H1 (cell line): ENCODE data around the gene CAPNS1. TPM values are rescaled to one million over a fixed set of nuclear protein-coding genes. Genes with fewer than 3 reads are reported as not detected.

Experiments used
- CTCF ChIA-PET: fragments of 300-600 bp; sonication (Branson Sonifier 250); formaldehyde crosslinking; loops from one replicate; lab custom pipeline; 2021; ENCODE audit not compliant: partially characterized antibody; lab: Charles Lee
- POLR2A ChIA-PET: fragments of 300-600 bp; sonication (Branson Sonifier 250); formaldehyde crosslinking; loops from one replicate; lab custom pipeline; 2021; ENCODE audit warnings: inconsistent platforms; ENCODE audit not compliant: partially characterized antibody; lab: Charles Lee
- DNase-seq, 2 experiments: peaks; one replicate each; pipeline versions ENCODE4 v3.0.0 to v3.0.0-alpha.2; 2010 to 2022; ENCODE audit warnings: low spot score in 2 of 2, low read depth in 1 of 2, mixed read lengths in 1 of 2
- FAIRE-seq: peaks from 2 replicates; lab custom pipeline; 2011; peaks lifted over from hg19 to GRCh38; lab: Jason Lieb, UNC
- H2AFZ ChIP-seq: 2 replicates; pipeline ENCODE4 v1.8.1; 2012; ENCODE audit warnings: low read length, inconsistent platforms
- H2AK5ac ChIP-seq: 2 replicates; pipeline ENCODE4 v1.6.1; 2013; ENCODE audit warnings: low read depth, low read length
- H2BK120ac ChIP-seq: replicated peaks from 2 replicates; pipeline ENCODE3; 2013; ENCODE audit warnings: low read depth, low read length, inconsistent platforms
- H2BK12ac ChIP-seq: 2 replicates; pipeline ENCODE4 v1.6.1; 2013; ENCODE audit warnings: low read depth, low read length
- H2BK15ac ChIP-seq: 2 replicates; pipeline ENCODE4 v1.6.1; 2013; ENCODE audit warnings: low read length
- H2BK20ac ChIP-seq: 2 replicates; pipeline ENCODE4 v1.6.1; 2013; ENCODE audit warnings: low read length
- H2BK5ac ChIP-seq: 2 replicates; pipeline ENCODE4 v1.6.1; 2013; ENCODE audit warnings: low read depth, low read length
- H3K14ac ChIP-seq: 2 replicates; pipeline ENCODE4 v1.6.1; 2013; ENCODE audit warnings: inconsistent platforms; ENCODE audit not compliant: insufficient read length
- H3K18ac ChIP-seq: 2 replicates; pipeline ENCODE4 v1.6.1; 2013; ENCODE audit warnings: low read length; ENCODE audit errors: extremely low read depth
- H3K23ac ChIP-seq: 2 replicates; pipeline ENCODE4 v1.6.1; 2013; ENCODE audit warnings: inconsistent platforms; ENCODE audit not compliant: insufficient read length
- H3K23me2 ChIP-seq: 2 replicates; pipeline ENCODE4 v1.6.1; 2013; ENCODE audit warnings: low read depth, low read length
- H3K27ac ChIP-seq: 2 replicates; pipeline ENCODE4 v1.6.1; 2011; ENCODE audit warnings: low read depth, low read length, inconsistent platforms
- H3K27me3 ChIP-seq, 4 experiments: replicated peaks in 1 of 4; 1 replicate in 1 of 4; 2 replicates in 3 of 4; pipeline versions ENCODE4 v1.6.1 to v1.8.1; 2011 to 2013; ENCODE audit warnings: low read length in 3 of 4, mild to moderate bottlenecking in 3 of 4, inconsistent platforms in 2 of 4, mixed read lengths in 2 of 4, moderate library complexity in 1 of 4; ENCODE audit not compliant: control insufficient read depth in 3 of 4, insufficient read depth in 3 of 4; ENCODE audit errors: extremely low read depth in 1 of 4
- H3K36me3 ChIP-seq, 4 experiments: 2 replicates each; pipeline versions ENCODE4 v1.6.1 to v1.8.1; 2011 to 2013; ENCODE audit warnings: mild to moderate bottlenecking in 4 of 4, low read length in 3 of 4, moderate library complexity in 2 of 4, control low read depth in 1 of 4, inconsistent platforms in 1 of 4; ENCODE audit not compliant: insufficient read depth in 4 of 4, control insufficient read depth in 2 of 4
- H3K4ac ChIP-seq: replicated peaks from 2 replicates; pipeline ENCODE3; 2013; ENCODE audit warnings: low read length, low read depth, mixed read lengths, inconsistent platforms; ENCODE audit not compliant: insufficient read length
- H3K4me1 ChIP-seq, 4 experiments: replicated peaks in 1 of 4; 1 replicate in 1 of 4; 2 replicates in 3 of 4; pipeline versions ENCODE4 v1.6.1 to v1.8.1; 2011 to 2013; ENCODE audit warnings: low read length in 3 of 4, inconsistent platforms in 2 of 4, mixed read lengths in 1 of 4; ENCODE audit not compliant: insufficient read depth in 4 of 4, control insufficient read depth in 3 of 4
- H3K4me2 ChIP-seq, 2 experiments: 2 replicates each; pipeline versions ENCODE4 v1.6.1 to v1.8.1; 2011 to 2013; ENCODE audit warnings: low read depth in 2 of 2, low read length in 2 of 2, control low read depth in 1 of 2, inconsistent platforms in 1 of 2, mild to moderate bottlenecking in 1 of 2; ENCODE audit not compliant: insufficient read depth in 1 of 2
- H3K4me3 ChIP-seq, 4 experiments: fragments of 200-600, 300-600 bp in 1 of 4; sonication (generic), shearing (Covaris generic), sonication (Bioruptor Twin) in 1 of 4; 2 replicates each; pipeline versions ENCODE4 v1.5.1 to v1.8.1; 2011 to 2016; ENCODE audit warnings: low read length in 4 of 4, low read depth in 3 of 4, control low read depth in 2 of 4, inconsistent platforms in 2 of 4, mild to moderate bottlenecking in 2 of 4, mixed read lengths in 1 of 4, moderate library complexity in 1 of 4; ENCODE audit not compliant: insufficient read depth in 2 of 4; ENCODE audit errors: extremely low read depth in 1 of 4
- H3K56ac ChIP-seq: replicated peaks from 2 replicates; pipeline ENCODE3; 2013; ENCODE audit warnings: low read depth, mild to moderate bottlenecking, mixed read lengths, low read length, inconsistent platforms; ENCODE audit not compliant: insufficient read length
- H3K79me1 ChIP-seq: 2 replicates; pipeline ENCODE4 v1.6.1; 2013; ENCODE audit warnings: low read depth, low read length, control low read depth
- H3K79me2 ChIP-seq, 2 experiments: 2 replicates each; pipeline versions ENCODE4 v1.6.1 to v1.8.1; 2012 to 2013; ENCODE audit warnings: low read length in 2 of 2, mild to moderate bottlenecking in 2 of 2, inconsistent platforms in 1 of 2; ENCODE audit not compliant: insufficient read depth in 2 of 2, control insufficient read depth in 1 of 2
- H3K9ac ChIP-seq, 4 experiments: replicated peaks in 1 of 4; 1 replicate in 1 of 4; 2 replicates in 3 of 4; pipeline versions ENCODE4 v1.6.1 to v1.8.1; 2011 to 2013; ENCODE audit warnings: low read depth in 3 of 4, low read length in 3 of 4, control low read depth in 2 of 4, mild to moderate bottlenecking in 2 of 4, moderate library complexity in 2 of 4, inconsistent platforms in 1 of 4; ENCODE audit errors: extremely low read depth in 1 of 4
- H3K9me3 ChIP-seq, 2 experiments: 2 replicates each; pipeline versions ENCODE4 v1.6.1 to v1.8.1; 2012 to 2013; ENCODE audit warnings: mild to moderate bottlenecking in 2 of 2, moderate library complexity in 2 of 2, control low read depth in 1 of 2, inconsistent platforms in 1 of 2, low read depth in 1 of 2, low read length in 1 of 2, mixed read lengths in 1 of 2; ENCODE audit not compliant: insufficient read depth in 2 of 2
- H4K20me1 ChIP-seq, 2 experiments: replicated peaks in 1 of 2; 2 replicates each; pipeline versions ENCODE3 to v1.8.1; 2011 to 2013; ENCODE audit warnings: inconsistent platforms in 2 of 2, low read length in 2 of 2, mild to moderate bottlenecking in 1 of 2; ENCODE audit not compliant: insufficient read depth in 2 of 2, control insufficient read depth in 1 of 2
- H4K5ac ChIP-seq: 2 replicates; pipeline ENCODE4 v1.6.1; 2013; ENCODE audit warnings: low read length, low read depth, mixed read lengths, inconsistent platforms; ENCODE audit not compliant: insufficient read length
- H4K8ac ChIP-seq: 2 replicates; pipeline ENCODE4 v1.8.0; 2013; ENCODE audit warnings: mild to moderate bottlenecking, moderate library complexity, low read length, inconsistent platforms; ENCODE audit not compliant: insufficient read depth; ENCODE audit errors: extremely low read depth
- H4K91ac ChIP-seq: replicated peaks from 2 replicates; pipeline ENCODE3; 2013; ENCODE audit warnings: low read length, mixed read lengths, inconsistent platforms; ENCODE audit not compliant: insufficient read length
- ATF2 ChIP-seq: IDR thresholded peaks from 2 replicates; pipeline ENCODE4 v1.6.1; 2012; ENCODE audit warnings: low read length, inconsistent platforms
- E2F6 ChIP-seq: IDR thresholded peaks from 2 replicates; pipeline ENCODE4 v1.6.1; 2012; ENCODE audit warnings: inconsistent platforms
- GTF2F1 ChIP-seq: IDR thresholded peaks from 2 replicates; pipeline ENCODE4 v1.6.1; 2012; ENCODE audit warnings: low read depth, low read length, improper control_type of control experiment, borderline replicate concordance
- HDAC6 ChIP-seq: IDR thresholded peaks from one replicate; pipeline ENCODE4 v1.7.1; 2012; ENCODE audit warnings: low read depth, mild to moderate bottlenecking, inconsistent platforms, low read length, moderate library complexity
- MAFK ChIP-seq: IDR thresholded peaks from 2 replicates; pipeline ENCODE4 v1.6.1; 2012; ENCODE audit warnings: low read depth, mild to moderate bottlenecking, improper control_type of control experiment, low read length
- SIX5 ChIP-seq: IDR thresholded peaks from 2 replicates; pipeline ENCODE4 v1.6.1; 2011; ENCODE audit warnings: mild to moderate bottlenecking, low read depth, low read length
- SP1 ChIP-seq: IDR thresholded peaks from 2 replicates; pipeline ENCODE4 v1.6.1; 2011; ENCODE audit warnings: low read depth, low read length
- SP2 ChIP-seq: IDR thresholded peaks from 2 replicates; pipeline ENCODE4 v1.6.1; 2012; ENCODE audit warnings: mild to moderate bottlenecking, low read length, inconsistent platforms
- TAF7 ChIP-seq: optimal IDR thresholded peaks from 2 replicates; pipeline ENCODE3; 2011; ENCODE audit warnings: low read depth, mild to moderate bottlenecking, inconsistent platforms, low read length, moderate library complexity, borderline replicate concordance
- WGBS, 2 experiments: shearing (Covaris generic) in 1 of 2; methylation state at CpG; one replicate each; pipeline versions ENCODE4 v1.1.6 to v1.1.7; 2013 to 2015; ENCODE audit warnings: low lambda C conversion rate in 2 of 2, mixed read lengths in 2 of 2, inconsistent platforms in 1 of 2, low coverage in 1 of 2, missing lambda C conversion rate in 1 of 2; ENCODE audit not compliant: insufficient replicate concordance in 2 of 2, insufficient coverage in 1 of 2, insufficient read length in 1 of 2; ENCODE audit errors: extremely low coverage in 1 of 2, missing lambda C conversion rate in 1 of 2; 5-methylcytosine and 5-hydroxymethylcytosine counted together
- polyA plus RNA-seq, 7 experiments: library from polyadenylated mRNA; depleted of rRNA in 3 of 7; stranded (reverse) in 5 of 7; unstranded in 2 of 7; fragments of >200 nt in 5 of 7; fragments of 200-250 nt in 2 of 7; gene quantifications; 1 replicate in 5 of 7; 2 replicates in 1 of 7; 4 replicates in 1 of 7; pipeline versions ENCODE4 v1.2.1 to v1.2.3, GENCODE V29; 2011 to 2013; ENCODE audit warnings: missing spikeins in 2 of 7, mixed read lengths in 2 of 7
- total RNA-seq: library from RNA; stranded (reverse); fragmentation: NEBNext Ultra II Directional; extraction: Animal tissue kit (Norgen Biotek cat#: 25700); gene quantifications from 2 replicates; pipeline ENCODE4 v1.2.1, GENCODE V29; 2021

Gene CAPNS1
- total and polyA plus RNA-seq, 2 of the 8 experiments (the other 6 are each of a cell fraction or from before 2014, with no cell fraction given) = 382 to 438 TPM

- Histone ChIP-seq H3K4me1 (peaks cover 8 to 23% (median 18%) of the 10 kb centered on the region in 4 experiments), H3K36me3 (peaks cover 4 to 21% (median 12%) of the 10 kb centered on the region in 4 experiments; a peak in 5 of 8 replicates), H3K27ac (peak within 1 kb of the TSS; percentile 76), H4K8ac (0 out of 2 replicates have a peak within 1 kb of the TSS, but pooled peaks have one; percentile 37), H2AFZ (peak within 1 kb of the TSS; percentile 34; the same call in 1 of the 2 replicates), H4K5ac (peak within 1 kb of the TSS; percentile 79), H3K9ac (peak within 1 kb of the TSS; percentile 39 to 86 (median 56)), H3K4me2 (peak within 1 kb of the TSS; percentile 76 to 94), H3K79me1 (peaks cover 15% of the 10 kb centered on the region), H3K27me3 (no peaks in the 10 kb centered on the region), H2BK15ac (no peak within 1 kb of the TSS; the same call in 1 of the 2 replicates), H3K79me2 (peaks cover 0 to 9% of the 10 kb centered on the region in 2 experiments; a peak in 1 of 4 replicates), H2AK5ac (no peak within 1 kb of the TSS), H3K23ac (no peak within 1 kb of the TSS), H3K56ac (peak within 1 kb of the TSS; percentile 24), H3K14ac (no peak within 1 kb of the TSS), H3K23me2 (peaks cover 10% of the 10 kb centered on the region), H3K18ac (peak within 1 kb of the TSS; percentile 90), H2BK20ac (no peak within 1 kb of the TSS), H3K4me3 (peak within 1 kb of the TSS; percentile 73 to 96 (median 82)), H2BK120ac (no peak within 1 kb of the TSS), H2BK12ac (peak within 1 kb of the TSS; percentile 68; the same call in 1 of the 2 replicates), H3K4ac (peak within 1 kb of the TSS; percentile 40), H3K9me3 (no peaks in the 10 kb centered on the region), H4K91ac (peak within 1 kb of the TSS; percentile 63), H2BK5ac (peak within 1 kb of the TSS; percentile 89; the same call in 1 of the 2 replicates), H4K20me1 (peaks cover 3 to 6% of the 10 kb centered on the region in 2 experiments)
- peak; percentile 98 to 99 for DNase-seq
- peak; percentile 81 for FAIRE-seq
- CTCF ChIA-PET = interaction anchor here (1.1 to 1.5 kb wide), 3 partner anchors 10 to 58 kb away, joined by 3 to 5 read pairs (median 3); no protein-coding TSS in a partner anchor
- WGBS, 2 experiments = 1% methylated on average over 60 of the region's 60 CpGs; no CpG with 5 or more reads in 1 of the 2 experiments
- POLR2A ChIA-PET = interaction anchor here (0.7 to 2.9 kb wide), 10 partner anchors 12 to 413 kb away, joined by 3 to 27 read pairs (median 4); partner anchors contain the start of genes THAP8, ZNF146, ZNF260 and ZNF565
- TF ChIP-seq TAF7 (peak; percentile 64), ATF2 (no peak), SIX5 (no peak), SP2 (peak; percentile 15; the same call in 1 of the 2 replicates), E2F6 (peak; percentile 96), GTF2F1 (0 out of 2 replicates have a peak, but pooled peaks have one; percentile 64), MAFK (no peak), HDAC6 (no peak), SP1 (peak; percentile 92)
These were observed 25.0 kb upstream of the CAPNS1 start, which contains the start of gene POLR2I for GRCh38 chr19:36114721-36115452. POLR2I (minus strand) TSS chr19:36114875; CDS start chr19:36114856, 19 bp downstream.
